GM12873 (cell line): ENCODE measurements around the gene VEZF1.

Source experiments
- CTCF ChIP-seq: IDR thresholded peaks from 2 replicates; pipeline ENCODE4 v1.5.1; 2012; ENCODE audit warnings: low read depth, mild to moderate bottlenecking, moderate library complexity, low read length, control low read depth; ENCODE audit not compliant: insufficient read depth; ENCODE audit errors: missing control alignments

VEZF1 gene

GRCh38 chr17:58007781-58008706 is 20.0 kb upstream of the VEZF1 start:
- no peak for TF ChIP-seq CTCF

GRCh38 chr17:58006924-58007780 is 19.1 kb upstream of the VEZF1 start, which contains the start of gene SRSF1:
Gene SRSF1, minus strand, starts transcription at chr17:58007246. Its CDS starts 109 bp downstream, at chr17:58007137.
- TF ChIP-seq CTCF, result no peak

GRCh38 chr17:58006560-58006923 is 18.5 kb upstream of the VEZF1 start:
- no peak for TF ChIP-seq CTCF

GRCh38 chr17:58005728-58006559 is 17.9 kb upstream of the VEZF1 start:
- TF ChIP-seq CTCF, result no peak

- TF ChIP-seq CTCF, result no peak
Observed at GRCh38 chr17:58005031-58005727, 17.1 kb upstream of the VEZF1 start.

GRCh38 chr17:58004060-58004459 is 16.0 kb upstream of the VEZF1 start:
- no peak for TF ChIP-seq CTCF
